GM21447 (cell line): Measurements from ENCODE around the gene ERC1.
"Not testable (repeated sequence)": the region's sequence is repeated elsewhere in the genome, so short reads cannot be mapped to it uniquely, and the experiment has no call there.

Experiments used
- ATAC-seq: cut with Tn5 transposase; IDR thresholded peaks from one replicate; pipeline ENCODE4 v1.9.1; 2021; ENCODE audit not compliant: unreplicated experiment

ERC1 gene

GRCh38 chr12:1182069-1182468, 191.0 kb downstream of the ERC1 start:
- no peak for ATAC-seq

- no peak for ATAC-seq
Measured at GRCh38 chr12:1184402-1184801, 193.4 kb downstream of the ERC1 start.

GRCh38 chr12:1185460-1186182, 194.6 kb downstream of the ERC1 start:
- ATAC-seq, result peak; percentile 63

- ATAC-seq, result no peak
Measured at GRCh38 chr12:1186298-1186697, 195.3 kb downstream of the ERC1 start.

- no peak for ATAC-seq
Measured at GRCh38 chr12:1188016-1188415, 197.0 kb downstream of the ERC1 start.

- ATAC-seq, result no peak
Measured at GRCh38 chr12:1189163-1189562, 198.1 kb downstream of the ERC1 start.

- no peak for ATAC-seq
Measured at GRCh38 chr12:1195513-1195912, 204.5 kb downstream of the ERC1 start.

- no peak for ATAC-seq
Measured at GRCh38 chr12:1197264-1198018, 206.4 kb downstream of the ERC1 start.

- ATAC-seq, result not testable (repeated sequence)
Measured at GRCh38 chr12:1198854-1199253, 207.8 kb downstream of the ERC1 start.

- ATAC-seq, result no peak
Measured at GRCh38 chr12:1199700-1200099, 208.7 kb downstream of the ERC1 start.

- ATAC-seq, result no peak
Measured at GRCh38 chr12:1201030-1201429, 210.0 kb downstream of the ERC1 start.

GRCh38 chr12:1201886-1202285, 210.9 kb downstream of the ERC1 start:
- ATAC-seq, result no peak

- no peak for ATAC-seq
Measured at GRCh38 chr12:1203735-1204019, 212.7 kb downstream of the ERC1 start.

- ATAC-seq, result peak; percentile 84
Measured at GRCh38 chr12:1204581-1205121, 213.6 kb downstream of the ERC1 start.

GRCh38 chr12:1205512-1206060, 214.6 kb downstream of the ERC1 start:
- ATAC-seq, result no peak

- ATAC-seq, result no peak
Measured at GRCh38 chr12:1206118-1206734, 215.2 kb downstream of the ERC1 start.

GRCh38 chr12:1207276-1207675, 216.3 kb downstream of the ERC1 start:
- ATAC-seq, result no peak

GRCh38 chr12:1208719-1209118, 217.7 kb downstream of the ERC1 start:
- ATAC-seq, result not testable (repeated sequence)

GRCh38 chr12:1212526-1212925, 221.5 kb downstream of the ERC1 start:
- ATAC-seq, result no peak

- no peak for ATAC-seq
Measured at GRCh38 chr12:1213205-1213604, 222.2 kb downstream of the ERC1 start.

- no peak for ATAC-seq
Measured at GRCh38 chr12:1213618-1214205, 222.7 kb downstream of the ERC1 start.
